GM21447 (cell line): ENCODE measurements around the gene GTF3C1.
"Not testable (repeated sequence)": the region's sequence is repeated elsewhere in the genome, so short reads cannot be mapped to it uniquely, and the experiment has no call there.

ENCODE experiments used
- ATAC-seq: cut with Tn5 transposase; IDR thresholded peaks from one replicate; pipeline ENCODE4 v1.9.1; 2021; ENCODE audit not compliant: unreplicated experiment

GTF3C1 gene

DNA sequence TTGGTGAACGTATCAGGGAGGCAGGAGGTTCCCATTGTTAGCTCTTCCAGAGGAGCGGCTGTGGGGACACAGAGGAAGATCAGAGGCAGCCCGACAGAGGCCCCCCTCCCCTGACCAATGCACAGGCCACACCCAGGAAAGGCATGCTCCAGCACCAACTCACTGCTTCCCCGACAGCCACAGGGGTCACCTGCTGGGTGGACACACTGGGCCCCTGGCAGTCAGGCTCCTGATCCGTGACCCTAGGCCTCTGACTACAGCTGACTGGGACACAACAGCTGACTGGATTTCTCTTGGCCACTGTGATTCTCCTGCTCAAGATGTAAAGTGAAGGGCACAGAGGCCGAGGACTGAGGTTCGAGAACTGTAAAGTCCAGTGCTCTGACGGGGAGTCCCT is 84.2 kb downstream of the GTF3C1 start:
- no peak for ATAC-seq

GRCh38 chr16:27464626-27465482 is 84.9 kb downstream of the GTF3C1 start:
- ATAC-seq, result no peak

- no peak for ATAC-seq
Observed at GRCh38 chr16:27463741-27464591, 85.7 kb downstream of the GTF3C1 start.

DNA sequence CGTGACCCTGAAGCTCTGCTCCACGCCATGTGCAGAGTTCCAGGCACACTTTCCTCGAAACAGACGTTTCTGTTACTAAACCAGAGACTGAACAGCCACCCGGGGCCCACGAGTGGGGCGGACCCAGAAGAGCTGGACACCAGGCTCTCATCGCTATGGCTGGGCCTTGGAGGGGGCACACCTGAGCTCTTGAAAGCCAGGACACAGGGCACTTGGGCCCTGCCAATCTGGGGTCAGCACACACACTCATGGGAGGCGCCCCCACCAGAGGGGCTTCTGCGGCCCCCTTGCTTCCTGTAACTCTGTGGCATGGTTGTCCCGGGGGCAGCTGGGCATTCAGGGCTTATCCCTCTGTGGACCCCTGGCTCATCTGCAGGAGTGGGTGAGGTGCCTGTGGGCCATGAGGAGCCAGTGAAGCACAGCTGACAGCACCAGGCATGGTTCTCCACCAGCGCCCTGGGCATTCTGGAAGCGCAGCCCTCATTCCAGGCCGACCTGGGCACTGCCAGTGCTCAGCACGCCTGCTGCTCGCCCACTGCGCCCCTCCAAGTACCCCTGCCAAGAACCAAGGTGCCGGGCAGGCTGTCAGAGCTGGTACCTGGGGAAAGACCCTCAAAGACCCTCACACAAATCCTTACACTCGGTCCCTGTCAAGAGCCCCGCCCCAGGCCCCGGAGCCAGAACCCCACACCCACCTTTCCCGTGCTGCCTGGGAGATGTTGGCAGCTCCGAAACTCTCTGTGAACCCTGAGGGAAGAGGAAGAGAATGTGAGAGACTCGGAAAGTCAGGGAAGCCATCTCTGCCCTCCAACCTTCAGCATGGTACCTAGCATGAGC is 86.6 kb downstream of the GTF3C1 start:
- no peak for ATAC-seq

DNA sequence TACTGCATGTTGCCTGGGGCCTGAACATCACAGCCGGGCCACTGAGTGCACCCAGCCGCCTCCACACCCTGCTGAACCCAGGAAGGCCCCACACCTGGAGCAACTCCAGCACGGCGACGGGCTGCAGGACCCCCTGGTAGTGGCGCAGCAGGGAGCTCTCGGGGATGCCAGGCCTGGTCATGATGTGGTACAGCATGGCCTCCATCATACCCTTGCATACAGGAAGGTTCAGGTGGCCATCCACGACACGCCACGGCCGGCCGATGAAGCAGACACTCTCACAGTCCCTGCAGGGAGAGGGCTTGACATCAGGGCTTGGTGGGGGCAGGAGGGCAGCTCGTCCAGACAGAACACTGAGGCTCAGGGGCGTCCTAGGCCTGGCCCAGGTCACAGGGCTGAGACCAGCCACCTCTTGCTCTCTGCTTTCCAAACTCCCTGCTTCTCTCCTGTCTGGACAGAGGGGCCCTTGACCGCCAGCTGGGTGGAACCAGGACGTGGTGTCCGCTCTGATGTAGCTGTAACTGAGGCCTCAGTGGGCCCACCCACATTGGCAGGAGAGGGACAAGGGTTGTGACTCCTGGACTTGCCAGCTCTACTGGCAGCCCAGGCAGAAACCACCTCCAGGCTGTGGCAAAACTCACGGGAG is 87.4 kb downstream of the GTF3C1 start:
- ATAC-seq, result no peak

DNA sequence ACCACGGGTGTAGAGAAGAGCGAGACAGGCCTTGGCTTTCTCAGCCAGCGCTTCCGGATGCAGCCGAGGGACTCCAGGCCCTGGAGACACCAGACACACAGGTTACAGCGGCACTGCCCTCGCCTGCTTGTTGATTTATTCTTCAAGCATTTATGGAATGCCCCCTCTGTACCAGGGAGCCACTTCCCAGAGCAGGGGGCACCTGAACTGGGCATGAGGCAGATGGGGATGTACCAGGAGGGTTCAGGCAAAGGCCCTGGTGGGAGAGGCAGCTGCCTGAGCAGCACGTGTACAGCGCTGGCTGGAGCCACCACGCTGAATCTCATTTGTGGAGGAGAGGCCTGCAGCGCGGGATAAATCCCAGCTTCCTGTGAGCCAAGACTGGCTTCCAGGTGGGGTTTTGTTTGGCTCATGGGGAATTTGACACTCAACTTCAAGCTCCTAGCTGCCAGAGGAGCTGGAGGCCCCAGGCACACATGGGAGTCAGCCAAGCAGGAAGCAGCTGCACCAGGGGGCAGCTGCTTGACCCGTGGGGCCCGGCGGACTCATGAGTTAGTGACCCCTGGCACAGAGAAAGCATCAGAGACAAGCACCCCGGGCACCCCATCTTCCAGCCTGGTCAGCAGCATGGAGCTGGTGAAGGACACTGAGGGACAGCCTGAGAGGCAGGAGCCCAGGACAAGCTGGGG is 88.1 kb downstream of the GTF3C1 start:
- ATAC-seq, result no peak

GRCh38 chr16:27460663-27461482 is 88.8 kb downstream of the GTF3C1 start:
- no peak for ATAC-seq

GRCh38 chr16:27460213-27460612 is 89.5 kb downstream of the GTF3C1 start:
- no peak for ATAC-seq

- no peak for ATAC-seq
Observed at GRCh38 chr16:27458987-27459688, 90.6 kb downstream of the GTF3C1 start.

DNA sequence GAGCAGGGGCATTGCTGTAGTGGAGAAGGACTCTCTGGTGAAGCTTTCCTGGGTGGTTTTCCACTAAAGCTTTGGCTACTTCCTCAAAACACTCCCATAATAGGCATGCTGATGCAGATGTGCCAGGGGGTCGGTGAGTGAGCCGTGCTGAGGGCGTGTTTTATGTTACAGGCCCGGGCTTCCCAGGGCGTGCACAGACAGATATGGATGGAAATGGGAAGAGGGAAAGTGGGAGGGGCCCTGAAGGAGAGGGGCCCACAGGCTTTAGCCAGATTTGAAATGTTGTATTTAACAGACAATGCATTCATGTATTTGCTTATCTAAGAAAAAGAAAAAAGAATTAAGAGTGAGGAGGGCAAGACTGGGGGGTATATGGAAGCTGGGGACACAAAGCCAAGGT is 91.5 kb downstream of the GTF3C1 start:
- ATAC-seq, result no peak

DNA sequence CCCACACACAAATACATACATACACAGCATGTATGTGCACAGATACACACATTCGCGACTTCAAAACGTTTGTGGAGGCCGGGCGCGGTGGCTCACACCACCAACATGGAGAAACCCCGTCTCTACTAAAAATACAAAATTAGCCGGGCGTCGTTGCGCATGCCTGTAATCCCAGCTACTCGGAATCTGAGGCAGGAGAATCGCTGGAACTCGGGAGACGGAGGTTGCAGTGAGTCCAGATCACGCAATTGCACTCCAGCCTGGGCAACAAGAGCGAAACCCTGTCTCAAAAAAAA is 92.2 kb downstream of the GTF3C1 start:
- ATAC-seq, result not testable (repeated sequence)

- no peak for ATAC-seq
Observed at GRCh38 chr16:27455700-27456099, 94.0 kb downstream of the GTF3C1 start.

GRCh38 chr16:27453494-27453825 is 96.3 kb downstream of the GTF3C1 start:
- ATAC-seq, result no peak

GRCh38 chr16:27452569-27453493 is 96.9 kb downstream of the GTF3C1 start:
- no peak for ATAC-seq

- ATAC-seq, result peak; percentile 5
Observed at GRCh38 chr16:27450196-27450549, 99.5 kb downstream of the GTF3C1 start.

- peak; percentile 51 for ATAC-seq
Observed at GRCh38 chr16:27449434-27450195, 100.1 kb downstream of the GTF3C1 start.
